Right atrium auricular region (tissue), 2 donors: Measurements from ENCODE around the gene RSF1. TPM values are rescaled to one million over a fixed set of nuclear protein-coding genes. Genes with fewer than 3 reads are reported as not detected.

ENCODE experiments used
- DNase-seq: peaks from one replicate; pipeline ENCODE4 v3.0.0-alpha.2; 2019; ENCODE audit warnings: low spot score
- H3K27ac ChIP-seq, 2 donors: fragments of 200-600 bp; sonication (generic); 1 replicate in 1 of 2; 2 replicates in 1 of 2; pipeline ENCODE4 v1.5.1; 2016 to 2019
- H3K27me3 ChIP-seq, 2 donors: fragments of 200-600 bp; sonication (generic); one replicate each; pipeline versions ENCODE4 v1.5.1 to v1.6.0; 2017 to 2019
- H3K36me3 ChIP-seq: fragments of 200-600 bp; sonication (generic); one replicate; pipeline ENCODE4 v1.5.1; 2016
- H3K4me1 ChIP-seq, 2 donors: fragments of 200-600 bp; sonication (generic); one replicate each; pipeline versions ENCODE4 v1.5.1 to v1.6.0; 2017 to 2019
- H3K4me3 ChIP-seq, 2 donors: fragments of 200-600 bp; sonication (generic); 1 replicate in 1 of 2; 2 replicates in 1 of 2; pipeline ENCODE4 v1.5.1; 2017 to 2019; ENCODE audit warnings: mild to moderate bottlenecking in 1 of 2, moderate library complexity in 1 of 2
- H3K9me3 ChIP-seq, 2 donors: fragments of 200-600 bp; sonication (generic); one replicate each; pipeline ENCODE4 v1.5.1; 2019
- CTCF ChIP-seq, 2 donors: fragments of 200-600 bp; sonication (generic); IDR thresholded peaks; one replicate each; pipeline ENCODE4 v1.5.1; 2019; ENCODE audit warnings: antibody characterized with exemption in 2 of 2
- total RNA-seq, 2 donors: library from RNA; depleted of rRNA; stranded (reverse); fragments of >200 nt; gene quantifications; one replicate each; pipeline ENCODE4 v1.1.0, GENCODE V29; 2016

The RSF1 gene
- total RNA-seq, 2 donors from 2014 or later, result 37.8 to 49.9 TPM

- Histone ChIP-seq H3K4me1 (peaks cover 0 to 23% of the 10 kb centered on the region in 2 donors), H3K4me3 (no peak overlapping the region), H3K27me3 (no peaks in the 10 kb centered on the region), H3K27ac (peak overlapping the region in 1 of 2 donors; percentile 13), H3K36me3 (no peaks in the 10 kb centered on the region), H3K9me3 (no peaks in the 10 kb centered on the region)
- TF ChIP-seq CTCF (IDR thresholded peaks at IDR 0.05), result no peak
- DNase-seq, result no peak
These were observed 67.3 kb downstream of the RSF1 start for GRCh38 chr11:77753230-77753629.

- Histone ChIP-seq H3K9me3 (no peaks in the 10 kb centered on the region), H3K4me1 (peaks cover 0 to 23% of the 10 kb centered on the region in 2 donors), H3K27me3 (no peaks in the 10 kb centered on the region), H3K27ac (peak overlapping the region in 1 of 2 donors; percentile 13), H3K4me3 (no peak overlapping the region), H3K36me3 (no peaks in the 10 kb centered on the region)
- DNase-seq, result no peak
- no peak for TF ChIP-seq CTCF (IDR thresholded peaks at IDR 0.05)
These were observed 68.0 kb downstream of the RSF1 start for GRCh38 chr11:77752516-77752915.

GRCh38 chr11:77750394-77751156 lies 69.9 kb downstream of the RSF1 start:
- Histone ChIP-seq H3K4me1 (peaks cover 0 to 23% of the 10 kb centered on the region in 2 donors), H3K9me3 (no peaks in the 10 kb centered on the region), H3K4me3 (no peak overlapping the region), H3K36me3 (no peaks in the 10 kb centered on the region), H3K27ac (no peak overlapping the region), H3K27me3 (no peaks in the 10 kb centered on the region)
- DNase-seq, result no peak
- no peak for TF ChIP-seq CTCF (IDR thresholded peaks at IDR 0.05)

GRCh38 chr11:77749232-77749631 lies 71.3 kb downstream of the RSF1 start:
- Histone ChIP-seq H3K9me3 (no peaks in the 10 kb centered on the region), H3K4me1 (peaks cover 0 to 23% of the 10 kb centered on the region in 2 donors), H3K27ac (no peak overlapping the region), H3K27me3 (no peaks in the 10 kb centered on the region), H3K4me3 (no peak overlapping the region), H3K36me3 (no peaks in the 10 kb centered on the region)
- DNase-seq, result no peak
- TF ChIP-seq CTCF (IDR thresholded peaks at IDR 0.05), result no peak

GRCh38 chr11:77748266-77748665 lies 72.3 kb downstream of the RSF1 start:
- Histone ChIP-seq H3K36me3 (no peaks in the 10 kb centered on the region), H3K9me3 (no peaks in the 10 kb centered on the region), H3K4me3 (no peak overlapping the region), H3K27ac (no peak overlapping the region), H3K4me1 (peaks cover 0 to 23% of the 10 kb centered on the region in 2 donors), H3K27me3 (no peaks in the 10 kb centered on the region)
- no peak for TF ChIP-seq CTCF (IDR thresholded peaks at IDR 0.05)
- DNase-seq, result no peak
